AG08395 (cell line): ENCODE measurements around the gene GRIN2D.

Experiments used
- DNase-seq: peaks from one replicate; pipeline ENCODE4 v3.0.0; 2012; ENCODE audit warnings: mixed read lengths, low spot score

The GRIN2D gene

GRCh38 chr19:48398102-48398374 is 4.6 kb downstream of the GRIN2D start:
- DNase-seq, result peak; percentile 23

- DNase-seq, result peak; percentile 75
These were observed 5.1 kb downstream of the GRIN2D start for GRCh38 chr19:48398375-48399235.

GRCh38 chr19:48400018-48400742 is 6.7 kb downstream of the GRIN2D start:
- peak; percentile 89 for DNase-seq

- no peak for DNase-seq
These were observed 7.8 kb downstream of the GRIN2D start for GRCh38 chr19:48401287-48401686.

- DNase-seq, result peak; percentile 64
These were observed 10.1 kb downstream of the GRIN2D start for GRCh38 chr19:48403606-48404005.

DNA sequence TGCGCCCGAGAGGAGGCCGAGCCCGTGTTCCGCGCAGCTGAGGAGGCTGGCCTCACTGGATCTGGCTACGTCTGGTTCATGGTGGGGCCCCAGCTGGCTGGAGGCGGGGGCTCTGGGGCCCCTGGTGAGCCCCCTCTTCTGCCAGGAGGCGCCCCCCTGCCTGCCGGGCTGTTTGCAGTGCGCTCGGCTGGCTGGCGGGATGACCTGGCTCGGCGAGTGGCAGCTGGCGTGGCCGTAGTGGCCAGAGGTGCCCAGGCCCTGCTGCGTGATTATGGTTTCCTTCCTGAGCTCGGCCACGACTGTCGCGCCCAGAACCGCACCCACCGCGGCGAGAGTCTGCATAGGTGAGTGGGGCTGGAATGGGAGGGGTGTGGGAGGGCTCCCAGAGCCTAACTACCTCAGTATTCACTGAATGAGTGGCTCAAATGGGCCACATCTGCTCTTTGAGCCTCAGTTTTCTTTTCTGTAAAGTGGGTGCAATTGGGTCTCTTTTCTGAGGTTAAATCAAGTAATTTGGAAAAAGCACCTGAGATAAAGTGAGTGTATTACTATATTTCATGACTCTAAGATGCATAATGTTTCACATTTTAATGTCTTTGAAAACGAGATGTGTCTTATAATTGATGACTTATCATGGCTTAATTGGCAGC is 11.7 kb downstream of the GRIN2D start:
- DNase-seq, result no peak

GRCh38 chr19:48405850-48406249 is 12.4 kb downstream of the GRIN2D start:
- no peak for DNase-seq

DNA sequence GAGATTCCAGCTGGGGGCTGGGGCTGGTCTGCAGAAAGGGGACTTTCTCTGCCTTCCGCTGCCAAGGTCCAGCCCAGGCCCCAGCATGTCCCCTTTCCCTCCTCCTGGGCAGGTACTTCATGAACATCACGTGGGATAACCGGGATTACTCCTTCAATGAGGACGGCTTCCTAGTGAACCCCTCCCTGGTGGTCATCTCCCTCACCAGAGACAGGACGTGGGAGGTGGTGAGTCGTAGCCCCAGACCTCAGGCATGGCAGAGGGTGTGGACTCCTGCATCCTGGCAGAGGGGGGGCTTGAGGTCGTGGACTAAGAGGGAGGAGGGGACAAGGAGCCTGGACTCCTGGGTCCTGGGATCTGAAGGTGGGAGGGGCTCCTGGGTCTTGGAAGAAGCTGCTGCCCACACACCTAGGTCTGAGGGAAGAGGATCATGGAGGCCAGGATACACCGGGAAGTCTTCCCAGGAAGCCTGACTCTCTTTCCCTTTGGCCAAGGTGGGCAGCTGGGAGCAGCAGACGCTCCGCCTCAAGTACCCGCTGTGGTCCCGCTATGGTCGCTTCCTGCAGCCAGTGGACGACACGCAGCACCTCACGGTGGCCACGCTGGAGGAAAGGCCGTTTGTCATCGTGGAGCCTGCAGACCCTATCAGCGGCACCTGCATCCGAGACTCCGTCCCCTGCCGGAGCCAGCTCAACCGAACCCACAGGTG is 20.6 kb downstream of the GRIN2D start:
- peak; percentile 32 for DNase-seq

GRCh38 chr19:48415395-48415794 is 21.9 kb downstream of the GRIN2D start:
- peak; percentile 50 for DNase-seq

DNA sequence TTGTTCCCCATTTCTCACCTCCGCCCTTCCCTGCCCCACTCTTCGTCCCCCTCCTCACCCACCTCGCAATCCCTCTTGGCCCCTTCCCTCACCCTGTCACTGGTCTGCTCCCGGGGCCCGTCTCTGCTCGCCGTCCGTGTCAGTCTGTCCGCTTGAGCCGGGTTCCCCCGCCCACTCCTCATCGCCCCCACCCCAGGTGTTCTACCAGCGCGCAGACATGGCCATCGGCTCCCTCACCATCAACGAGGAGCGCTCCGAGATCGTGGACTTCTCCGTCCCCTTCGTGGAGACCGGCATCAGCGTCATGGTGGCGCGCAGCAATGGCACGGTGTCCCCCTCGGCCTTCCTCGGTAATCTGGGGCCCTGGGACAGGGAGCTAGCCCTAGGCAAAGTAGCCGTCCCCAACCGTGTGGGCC is 22.3 kb downstream of the GRIN2D start:
- no peak for DNase-seq

- no peak for DNase-seq
These were observed 24.0 kb downstream of the GRIN2D start for GRCh38 chr19:48417421-48417820.

DNA sequence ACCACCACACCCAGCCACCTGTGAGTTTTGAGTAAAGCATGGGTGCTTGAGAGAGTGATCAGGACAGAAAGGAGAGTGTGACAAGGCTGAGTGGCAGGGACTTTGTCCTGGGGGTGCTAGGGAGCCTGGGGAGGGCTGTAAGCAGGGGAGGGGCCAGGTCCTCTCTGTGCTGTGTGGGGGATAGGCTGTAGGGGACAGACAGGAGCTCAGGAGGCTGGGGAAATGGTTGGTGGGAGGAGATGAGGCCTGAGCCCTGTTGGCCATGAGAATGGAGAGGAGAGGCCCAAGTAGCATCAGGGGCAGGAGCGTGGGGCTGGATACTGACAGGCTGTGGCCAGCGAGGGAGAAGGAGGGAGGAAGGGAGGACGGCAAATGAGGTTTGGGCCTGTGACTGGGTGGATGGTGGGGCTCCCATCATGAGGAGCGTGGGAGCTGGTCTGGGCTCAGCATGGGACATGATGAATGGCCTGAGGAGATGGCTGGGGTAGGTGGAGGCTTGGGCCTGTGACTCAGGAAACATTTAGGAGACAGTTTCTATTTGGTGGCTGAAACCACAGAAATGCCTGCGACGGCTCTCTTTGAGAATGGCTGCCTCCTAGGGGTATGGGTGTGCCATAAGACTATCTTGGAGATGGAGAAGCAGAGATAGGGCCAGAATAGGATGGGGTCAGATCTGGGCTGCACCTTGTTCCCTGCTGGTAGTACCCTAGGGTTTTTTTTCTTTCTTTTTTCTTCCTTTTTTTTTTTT is 25.0 kb downstream of the GRIN2D start:
- peak; percentile 34 for DNase-seq

- DNase-seq, result peak; percentile 53
These were observed 25.9 kb downstream of the GRIN2D start for GRCh38 chr19:48419158-48419920.

GRCh38 chr19:48421548-48421947 is 28.1 kb downstream of the GRIN2D start:
- DNase-seq, result no peak

GRCh38 chr19:48424694-48425219 is 31.3 kb downstream of the GRIN2D start:
- DNase-seq, result peak; percentile 54

- DNase-seq, result no peak
These were observed 35.2 kb downstream of the GRIN2D start for GRCh38 chr19:48428670-48429069.

- no peak for DNase-seq
These were observed 39.9 kb downstream of the GRIN2D start for GRCh38 chr19:48433337-48433736.

DNA sequence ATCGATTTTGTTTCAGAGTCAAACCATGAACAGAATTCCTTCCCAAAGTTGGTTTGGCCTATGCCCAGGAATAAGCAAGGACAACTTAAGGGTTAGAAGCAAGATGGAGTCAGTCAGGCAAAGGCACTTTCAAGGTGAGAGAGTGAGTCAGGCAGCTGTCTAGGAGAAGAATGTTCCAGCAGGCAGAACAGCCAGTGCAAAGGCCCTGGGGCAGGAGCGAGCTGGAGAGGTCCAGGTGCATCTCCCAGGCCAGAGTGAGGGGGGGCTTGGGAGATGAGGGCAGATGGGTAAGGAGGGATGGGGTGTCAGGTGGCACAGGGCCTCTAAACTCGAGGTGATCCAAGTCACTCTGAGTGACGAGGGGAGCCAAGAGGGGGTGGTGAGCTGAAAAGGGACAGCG is 43.1 kb downstream of the GRIN2D start:
- no peak for DNase-seq

GRCh38 chr19:48441360-48442050 is 48.0 kb downstream of the GRIN2D start:
- DNase-seq, result no peak
